Muscle of leg (tissue), 11 donors: ENCODE measurements around the gene CFD. TPM values are rescaled to one million over a fixed set of nuclear protein-coding genes. Genes with fewer than 3 reads are reported as not detected.
"Not testable (repeated sequence)": the region's sequence is repeated elsewhere in the genome, so short reads cannot be mapped to it uniquely, and the experiment has no call there.

Experiments used
- DNase-seq: peaks from one replicate; pipeline ENCODE4 v3.0.0; 2013
- H3K27ac ChIP-seq: one replicate; pipeline ENCODE4 v1.5.1; 2013; ENCODE audit warnings: mild to moderate bottlenecking, low read length, control low read depth
- H3K27me3 ChIP-seq: one replicate; pipeline ENCODE4 v1.6.1; 2013; ENCODE audit warnings: low read length; ENCODE audit not compliant: control insufficient read depth, insufficient read depth
- H3K36me3 ChIP-seq: one replicate; pipeline ENCODE4 v1.6.1; 2013; ENCODE audit warnings: low read length; ENCODE audit not compliant: control insufficient read depth, insufficient read depth
- H3K4me1 ChIP-seq: one replicate; pipeline ENCODE4 v1.6.1; 2013; ENCODE audit warnings: low read length; ENCODE audit not compliant: control insufficient read depth, insufficient read depth
- H3K4me3 ChIP-seq: one replicate; pipeline ENCODE4 v1.5.1; 2013; ENCODE audit warnings: low read length, control low read depth
- H3K9me3 ChIP-seq: replicated peaks from 2 replicates; pipeline ENCODE4 v1.6.1; 2013; ENCODE audit warnings: low read depth, low read length; ENCODE audit not compliant: control insufficient read depth
- WGBS: methylation state at CpG from one replicate; pipeline ENCODE4 v1.1.5; 2013; ENCODE audit warnings: missing lambda C conversion rate; ENCODE audit not compliant: insufficient coverage; 5-methylcytosine and 5-hydroxymethylcytosine counted together
- polyA plus RNA-seq, 8 donors: library from polyadenylated mRNA; unstranded; fragments of 120-200 nt; gene quantifications; one replicate each; pipeline versions ENCODE4 v1.2.1 to v1.2.3, GENCODE V29; 2013; ENCODE audit warnings: inconsistent platforms in 1 of 8, low replicate concordance in 1 of 8; ENCODE audit not compliant: insufficient read length in 8 of 8, insufficient read depth in 1 of 8
- total RNA-seq: library from RNA; stranded (reverse); fragments of 120-200 nt; gene quantifications from one replicate; pipeline ENCODE4 v1.2.4, GENCODE V29; 2013

CFD gene
- total and polyA plus RNA-seq, 9 donors = 1.1 to 8.7 (median 1.9) TPM

DNA sequence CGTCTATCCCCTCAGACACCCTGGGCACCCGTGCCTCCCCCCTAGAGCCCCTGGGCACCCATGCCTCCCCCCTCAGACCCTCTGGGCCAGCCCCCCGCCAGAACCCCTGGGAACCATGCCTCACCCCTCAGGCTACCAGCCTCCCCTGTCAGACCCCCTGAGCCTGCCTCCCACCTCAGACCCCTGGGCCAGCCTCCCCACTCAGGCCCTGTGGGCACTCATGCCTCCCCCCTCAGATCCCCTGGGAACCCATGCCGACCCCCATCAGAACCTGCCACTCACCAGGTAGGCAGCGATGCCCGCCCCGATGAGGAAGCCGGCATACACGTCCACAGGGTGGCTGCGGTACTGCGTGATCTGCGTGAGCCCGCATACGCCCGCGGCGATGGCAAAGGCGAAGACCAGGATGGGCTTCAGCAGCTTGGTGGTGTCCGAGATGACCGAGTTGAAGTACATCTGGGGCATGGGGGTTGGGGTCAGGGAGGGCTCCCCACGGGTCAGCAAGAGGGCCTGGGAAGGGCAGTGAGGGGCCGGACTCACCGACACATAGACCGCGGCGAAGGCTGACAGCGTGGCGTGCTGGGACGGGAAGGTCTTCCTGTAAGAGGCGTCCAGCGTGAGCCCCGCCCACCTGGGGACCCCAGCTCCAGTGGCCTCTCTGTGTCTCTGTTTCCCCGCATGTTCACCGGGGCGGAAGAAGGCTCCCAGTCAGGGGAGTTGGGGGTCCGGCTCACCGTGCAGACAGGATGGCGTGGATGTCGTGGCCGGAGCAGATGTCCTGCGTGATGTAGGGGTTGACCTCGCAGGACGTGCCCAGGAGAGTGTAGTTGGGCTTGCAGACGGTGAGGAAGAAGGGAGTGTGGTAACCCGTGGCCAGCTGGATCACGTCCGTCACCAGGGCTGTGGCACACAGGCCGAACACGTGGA is 45.0 kb upstream of the CFD start:
- H3K27me3 ChIP-seq = no peaks in the 10 kb centered on the region
- no peaks in the 10 kb centered on the region for H3K4me1 ChIP-seq
- H3K4me3 ChIP-seq = no peak overlapping the region
- H3K9me3 ChIP-seq = no peaks in the 10 kb centered on the region
- 84% methylated on average over 37 of the region's 49 CpGs for WGBS
- no peak overlapping the region for H3K27ac ChIP-seq
- peaks cover 31% of the 10 kb centered on the region for H3K36me3 ChIP-seq
- no peak for DNase-seq

DNA sequence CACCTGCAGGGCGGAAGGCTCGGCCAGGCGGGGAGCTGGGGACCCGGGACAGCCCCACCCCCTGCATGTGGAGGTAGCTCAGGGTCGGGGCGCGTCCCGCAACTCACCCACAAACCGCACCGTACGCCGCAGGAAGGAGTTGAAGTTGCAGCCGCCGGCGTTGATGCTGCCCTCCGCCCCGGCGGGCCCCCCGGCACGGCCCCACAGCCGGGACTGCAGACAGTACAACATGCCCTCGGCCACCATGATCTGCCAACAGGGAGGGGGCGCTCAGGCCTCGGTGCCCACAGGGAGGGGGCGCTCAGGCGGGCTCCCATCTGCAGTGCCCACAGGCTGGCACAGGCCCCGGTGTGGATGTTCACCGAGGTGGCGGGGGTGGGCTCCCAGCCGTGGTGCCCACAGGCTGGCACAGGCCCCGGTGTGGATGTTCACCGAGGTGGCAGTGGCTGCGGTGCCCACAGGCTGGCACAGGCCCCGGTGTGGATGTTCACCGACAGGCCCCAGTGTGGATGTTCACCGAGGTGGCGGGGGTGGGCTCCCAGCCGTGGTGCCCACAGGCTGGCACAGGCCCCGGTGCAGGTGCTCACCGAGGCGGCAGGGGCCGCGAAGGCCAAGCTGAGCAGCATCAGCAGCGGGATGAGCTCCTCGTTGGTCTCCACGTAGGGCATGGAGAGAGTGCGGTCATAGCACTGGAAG is 44.2 kb upstream of the CFD start:
- Histone ChIP-seq H3K27me3 (peaks cover 2% of the 10 kb centered on the region), H3K36me3 (peaks cover 24% of the 10 kb centered on the region), H3K9me3 (no peaks in the 10 kb centered on the region), H3K27ac (no peak overlapping the region), H3K4me3 (no peak overlapping the region), H3K4me1 (no peaks in the 10 kb centered on the region)
- 91% methylated on average over 42 of the region's 47 CpGs for WGBS
- DNase-seq = no peak

DNA sequence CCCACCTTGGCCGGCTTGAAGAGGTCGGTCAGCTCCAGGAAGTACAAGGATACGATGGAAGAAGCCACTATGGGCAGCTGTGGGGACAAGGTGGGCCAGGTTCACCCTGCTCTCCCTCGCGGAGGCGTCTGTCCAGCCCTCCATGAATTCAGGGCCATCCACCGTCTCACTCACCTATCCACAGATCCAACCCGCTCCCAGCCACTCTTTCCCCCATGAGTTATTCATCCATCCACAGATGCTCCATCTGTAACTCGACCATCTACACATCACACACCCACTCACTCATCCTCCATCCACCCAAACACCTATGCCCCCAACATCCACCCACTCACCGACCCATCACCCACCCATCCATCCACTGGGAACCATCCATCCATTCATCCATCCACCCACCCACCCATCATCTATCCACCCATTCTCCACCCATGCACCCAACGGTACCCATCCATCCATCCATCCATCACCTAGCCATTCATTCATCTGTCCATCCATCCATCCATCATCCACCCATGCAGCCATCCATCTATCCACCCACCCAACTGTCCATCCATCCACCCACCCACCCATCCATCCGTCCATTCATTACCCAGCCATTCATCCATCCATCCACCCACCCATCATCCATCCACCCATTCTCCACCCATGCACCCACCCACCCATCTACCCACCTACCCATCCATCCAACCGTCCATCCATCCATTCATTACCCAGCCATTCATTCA is 43.5 kb upstream of the CFD start:
- Histone ChIP-seq H3K4me3 (no peak overlapping the region), H3K27me3 (peaks cover 8% of the 10 kb centered on the region), H3K27ac (no peak overlapping the region), H3K9me3 (no peaks in the 10 kb centered on the region), H3K36me3 (peaks cover 17% of the 10 kb centered on the region), H3K4me1 (no peaks in the 10 kb centered on the region)
- DNase-seq = no peak
- 90% methylated on average over 13 of the region's 13 CpGs for WGBS

DNA sequence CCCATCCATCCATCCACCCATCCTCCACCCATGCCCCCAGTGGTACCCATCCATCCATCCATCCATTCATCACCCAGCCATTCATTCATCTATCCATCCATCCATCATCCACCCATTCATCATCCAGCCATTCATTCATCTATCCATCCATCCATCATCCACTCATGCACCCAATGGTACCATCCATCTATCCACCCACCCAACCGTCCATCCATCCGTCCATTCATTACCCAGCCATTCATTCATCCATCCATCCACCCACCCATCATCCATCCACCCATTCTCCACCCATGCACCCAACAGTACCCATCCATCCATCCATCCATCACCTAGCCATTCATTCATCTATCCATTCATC is 43.0 kb upstream of the CFD start:
- Histone ChIP-seq H3K4me1 (no peaks in the 10 kb centered on the region), H3K9me3 (no peaks in the 10 kb centered on the region), H3K4me3 (no peak overlapping the region), H3K27me3 (peaks cover 11% of the 10 kb centered on the region), H3K36me3 (peaks cover 11% of the 10 kb centered on the region), H3K27ac (no peak overlapping the region)
- 94% methylated on average over 2 of the region's 2 CpGs for WGBS
- DNase-seq = no peak

DNA sequence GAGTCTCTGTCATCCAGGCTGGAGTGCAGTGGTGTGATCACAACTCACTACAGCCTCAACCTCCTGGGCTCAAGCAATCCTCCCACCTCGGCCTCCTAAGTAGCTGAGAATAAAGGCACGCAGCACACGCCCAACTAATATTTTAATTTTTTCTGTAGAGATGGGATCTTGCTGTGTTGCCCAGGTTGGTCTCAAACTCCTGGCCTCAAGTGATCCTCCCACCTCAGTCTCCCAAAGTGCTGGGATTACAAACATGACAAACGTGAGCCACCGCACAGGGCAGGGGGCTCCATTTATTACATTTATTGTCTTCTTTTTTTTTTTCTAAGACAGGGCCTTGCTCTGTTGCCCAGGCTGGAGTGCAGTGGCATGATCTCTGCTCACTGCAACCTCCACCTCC is 39.3 kb upstream of the CFD start:
- not testable (repeated sequence) for H3K36me3 ChIP-seq, H3K27ac ChIP-seq, H3K4me3 ChIP-seq, H3K9me3 ChIP-seq, DNase-seq, H3K4me1 ChIP-seq
- WGBS = 90% methylated on average over 2 of the region's 5 CpGs
- H3K27me3 ChIP-seq = peaks cover 33% of the 10 kb centered on the region

DNA sequence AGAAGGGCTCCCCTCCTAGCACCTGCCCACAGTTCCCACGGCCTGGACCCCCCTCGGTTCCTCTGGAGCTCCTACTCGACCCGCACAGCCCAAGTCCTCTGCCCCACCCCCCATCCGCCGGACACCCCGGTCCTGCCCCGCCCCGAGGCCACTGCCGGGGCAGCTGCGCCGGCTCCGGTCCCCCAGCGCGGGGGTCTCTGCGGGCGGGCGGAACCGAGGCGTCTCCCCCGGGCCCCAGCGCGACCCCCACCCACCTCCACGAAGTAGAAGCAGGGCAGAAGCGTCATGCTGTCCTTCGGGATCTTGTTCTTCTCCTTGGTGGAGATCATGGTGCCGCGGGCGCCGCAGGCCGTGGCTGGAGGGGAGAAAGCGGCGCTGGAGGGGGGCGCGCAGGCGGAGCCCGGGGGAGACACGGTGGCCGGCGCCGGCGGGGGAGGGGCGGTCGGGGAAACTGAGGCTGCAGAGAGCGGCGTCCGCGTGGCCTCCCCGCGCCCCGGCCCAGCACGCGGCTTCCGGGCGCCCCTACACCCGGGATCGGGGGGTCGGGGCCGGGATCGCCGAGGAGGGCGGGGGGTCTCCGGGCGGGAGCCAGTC is 38.1 kb upstream of the CFD start:
- Histone ChIP-seq H3K4me1 (no peaks in the 10 kb centered on the region), H3K4me3 (no peak overlapping the region), H3K36me3 (no peaks in the 10 kb centered on the region), H3K27ac (no peak overlapping the region), H3K27me3 (peaks cover 37% of the 10 kb centered on the region), H3K9me3 (no peaks in the 10 kb centered on the region)
- peak; percentile 15 for DNase-seq
- under 1% methylated on average over 60 of the region's 64 CpGs for WGBS

DNA sequence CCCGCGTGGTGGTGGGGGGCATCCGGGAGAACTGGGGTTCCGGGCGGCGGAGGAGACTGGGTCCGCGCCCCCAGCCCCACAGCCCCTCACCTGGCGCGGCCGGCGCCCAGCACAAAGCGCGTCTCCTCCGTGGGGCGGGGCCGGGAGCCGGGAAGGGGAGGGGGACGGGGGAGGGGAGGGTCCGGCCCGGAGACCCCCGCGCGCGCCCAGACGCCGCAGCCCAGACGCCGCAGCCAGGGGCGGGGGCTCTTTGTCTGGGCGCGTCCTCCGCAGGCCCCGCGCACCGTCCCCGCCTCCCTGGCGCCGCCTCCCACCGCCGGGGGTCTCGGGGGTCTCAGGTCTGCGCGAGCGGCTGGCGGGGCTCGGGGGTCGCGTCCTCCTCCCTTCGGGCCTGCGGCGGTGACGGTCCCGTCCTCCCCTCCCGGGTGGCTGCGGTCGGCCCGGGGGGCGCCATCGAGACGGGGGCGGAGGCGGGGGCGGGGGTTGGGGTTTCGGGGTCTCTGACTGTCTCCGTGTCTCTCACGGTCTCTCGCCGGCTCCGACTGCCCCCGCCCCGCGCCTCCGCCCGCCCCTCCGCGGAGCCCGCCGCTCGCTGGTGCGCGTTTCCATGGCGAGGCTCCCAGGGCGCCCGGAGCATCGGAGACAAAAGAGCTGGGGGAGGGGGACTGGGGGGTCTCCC is 37.5 kb upstream of the CFD start, which contains the start of gene PLPPR3:
Gene PLPPR3, minus strand, starts transcription at position 131 of the 679 bp plus-strand sequence. CDS start 396 bp downstream, outside the sequence.
- Histone ChIP-seq H3K4me1 (no peaks in the 10 kb centered on the region), H3K27ac (no peak within 1 kb of the TSS), H3K9me3 (no peaks in the 10 kb centered on the region), H3K4me3 (no peak within 1 kb of the TSS), H3K27me3 (peaks cover 37% of the 10 kb centered on the region), H3K36me3 (no peaks in the 10 kb centered on the region)
- 0% methylated on average over 20 of the region's 86 CpGs for WGBS
- peak; percentile 11 for DNase-seq

DNA sequence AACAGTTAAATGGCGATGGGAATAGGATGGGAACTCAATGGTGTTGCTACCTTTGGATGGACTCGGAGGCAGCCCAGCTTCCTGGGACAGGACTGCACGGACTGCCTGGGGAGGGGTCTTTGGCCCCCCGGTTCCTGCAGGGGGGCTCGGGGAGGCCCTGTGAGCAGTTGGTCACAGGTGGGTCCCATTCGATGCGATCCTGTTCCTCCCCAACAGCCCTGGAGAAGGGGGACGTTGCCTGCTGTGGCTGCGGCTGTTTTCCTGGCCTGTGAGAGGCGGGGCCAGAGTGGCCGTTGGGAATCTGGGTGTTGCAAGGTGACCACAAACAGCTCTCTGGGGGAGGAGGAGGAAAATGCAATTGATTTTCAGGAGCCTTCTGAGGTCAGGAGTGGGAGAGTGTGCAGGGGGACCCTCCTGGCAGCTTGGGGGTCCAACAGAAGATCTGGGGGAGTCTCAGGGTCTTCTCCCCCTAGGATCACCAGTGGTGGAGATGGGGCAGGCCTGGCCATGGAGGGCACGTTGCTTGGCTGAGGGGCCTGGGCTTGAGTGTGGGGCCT is 35.8 kb upstream of the CFD start:
- Histone ChIP-seq H3K27ac (no peak overlapping the region), H3K4me3 (no peak overlapping the region), H3K9me3 (no peaks in the 10 kb centered on the region), H3K27me3 (peaks cover 37% of the 10 kb centered on the region), H3K4me1 (no peaks in the 10 kb centered on the region), H3K36me3 (no peaks in the 10 kb centered on the region)
- no peak for DNase-seq
- WGBS = 36% methylated on average over 7 of the region's 12 CpGs

DNA sequence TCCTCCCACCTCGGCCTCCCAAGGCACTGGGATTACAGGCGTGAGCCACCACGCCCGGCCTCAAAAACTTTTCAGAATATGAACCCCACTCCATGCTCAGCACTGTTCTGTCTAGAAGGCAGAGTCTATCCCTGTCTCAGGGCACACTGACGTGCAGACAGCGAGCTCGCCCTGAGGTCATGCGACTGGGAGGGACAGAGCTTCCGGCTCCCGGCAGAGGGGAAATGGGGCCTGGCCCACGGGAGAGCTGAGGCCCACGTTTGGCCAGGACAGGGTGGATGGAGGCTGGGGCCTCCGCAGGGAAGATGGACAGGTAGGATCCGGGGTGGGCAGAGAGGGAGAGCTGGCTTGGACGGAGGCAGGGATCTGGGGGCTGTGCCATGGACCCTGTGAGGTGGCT is 34.6 kb upstream of the CFD start:
- H3K27me3 ChIP-seq = peaks cover 41% of the 10 kb centered on the region
- H3K4me3 ChIP-seq = no peak overlapping the region
- 57% methylated on average over 13 of the region's 15 CpGs for WGBS
- no peaks in the 10 kb centered on the region for H3K9me3 ChIP-seq
- no peaks in the 10 kb centered on the region for H3K36me3 ChIP-seq
- H3K4me1 ChIP-seq = no peaks in the 10 kb centered on the region
- DNase-seq = peak; percentile 15
- H3K27ac ChIP-seq = no peak overlapping the region
